HEK293T (cell line): ENCODE data around the gene CGREF1.

Source experiments
- BHLHE40 ChIP-seq: fragments of 450-650 bp; IDR thresholded peaks from 2 replicates; pipeline ENCODE4 v1.6.1; 2016; ENCODE audit warnings: mild to moderate bottlenecking, moderate library complexity, borderline replicate concordance
- ELF4 ChIP-seq: fragments of 450-650 bp; IDR thresholded peaks from 2 replicates; pipeline ENCODE4 v1.6.1; 2017; ENCODE audit warnings: antibody characterized with exemption
- FOXA1 ChIP-seq: fragments of 450-650 bp; IDR thresholded peaks from 2 replicates; pipeline ENCODE4 v1.6.1; 2016; ENCODE audit warnings: mild to moderate bottlenecking
- FOXM1 ChIP-seq: fragments of 450-650 bp; IDR thresholded peaks from 2 replicates; pipeline ENCODE4 v1.6.1; 2017; ENCODE audit warnings: mild to moderate bottlenecking, borderline replicate concordance
- L3MBTL2 ChIP-seq: fragments of 450-650 bp; conservative IDR thresholded peaks from 2 replicates; pipeline ENCODE4 v1.6.1; 2016; ENCODE audit warnings: mild to moderate bottlenecking
- LEF1 ChIP-seq: fragments of 450-650 bp; IDR thresholded peaks from 2 replicates; pipeline ENCODE4 v1.6.1; 2017; ENCODE audit warnings: mild to moderate bottlenecking, borderline replicate concordance
- NFRKB ChIP-seq: fragments of 450-650 bp; IDR thresholded peaks from 2 replicates; pipeline ENCODE4 v1.6.1; 2016; ENCODE audit warnings: mild to moderate bottlenecking, moderate library complexity
- SUZ12 ChIP-seq: fragments of 450-650 bp; IDR thresholded peaks from 2 replicates; pipeline ENCODE4 v1.6.1; 2016; ENCODE audit warnings: mild to moderate bottlenecking
- TARDBP ChIP-seq: fragments of 450-650 bp; IDR thresholded peaks from 2 replicates; pipeline ENCODE4 v1.6.1; 2016
- TF ChIP-seq, protein P1 (sequence below): fragments of 450-650 bp; IDR thresholded peaks from 2 replicates; pipeline ENCODE4 v1.6.1; 2016

DNA sequence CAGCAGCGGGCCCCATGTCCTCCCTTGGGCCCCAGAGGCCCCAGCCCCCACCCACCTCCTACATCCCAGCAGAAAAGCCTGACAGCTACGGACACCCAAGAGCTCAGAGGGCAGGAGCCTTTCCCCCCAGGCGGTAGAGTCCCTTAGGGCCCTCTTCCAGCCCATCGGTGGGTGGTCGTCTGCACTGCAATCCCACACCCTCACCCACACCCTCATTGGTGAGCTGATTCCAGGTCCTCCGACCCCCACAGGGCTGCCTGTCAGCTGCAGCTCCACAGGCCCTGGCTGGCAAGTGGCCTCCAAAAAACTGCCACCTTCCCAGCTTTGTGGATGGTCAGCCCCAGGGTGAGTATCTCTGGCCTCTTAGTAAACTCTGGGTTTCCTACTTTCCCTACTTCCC, 40.3 kb upstream of the CGREF1 start:
- no peak for TF ChIP-seq LEF1
- no peak for TF ChIP-seq BHLHE40
- no peak for TF ChIP-seq TARDBP
- no peak for TF ChIP-seq NFRKB
- TF ChIP-seq SUZ12: no peak
- TF ChIP-seq L3MBTL2: no peak
- TF ChIP-seq FOXM1: no peak
- TF ChIP-seq FOXA1: no peak
- no peak for TF ChIP-seq ELF4
- TF ChIP-seq, protein P1, sequence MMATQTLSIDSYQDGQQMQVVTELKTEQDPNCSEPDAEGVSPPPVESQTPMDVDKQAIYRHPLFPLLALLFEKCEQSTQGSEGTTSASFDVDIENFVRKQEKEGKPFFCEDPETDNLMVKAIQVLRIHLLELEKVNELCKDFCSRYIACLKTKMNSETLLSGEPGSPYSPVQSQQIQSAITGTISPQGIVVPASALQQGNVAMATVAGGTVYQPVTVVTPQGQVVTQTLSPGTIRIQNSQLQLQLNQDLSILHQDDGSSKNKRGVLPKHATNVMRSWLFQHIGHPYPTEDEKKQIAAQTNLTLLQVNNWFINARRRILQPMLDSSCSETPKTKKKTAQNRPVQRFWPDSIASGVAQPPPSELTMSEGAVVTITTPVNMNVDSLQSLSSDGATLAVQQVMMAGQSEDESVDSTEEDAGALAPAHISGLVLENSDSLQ: no peak
